K562 (cell line): ENCODE results near the gene PIGQ. TPM values are rescaled to one million over a fixed set of nuclear protein-coding genes. Genes with fewer than 3 reads are reported as not detected.

Experiments
- ARID3A ChIP-seq: IDR thresholded peaks from 2 replicates; pipeline ENCODE4 v1.6.1; 2012; ENCODE audit warnings: low read depth, low read length, improper control_type of control experiment, borderline replicate concordance
- CBX5 ChIP-seq: IDR thresholded peaks from 2 replicates; pipeline ENCODE4 v1.6.1; 2014; ENCODE audit warnings: low read depth, borderline replicate concordance
- EP300 ChIP-seq: IDR thresholded peaks from 2 replicates; pipeline ENCODE4 v1.6.1; 2012; ENCODE audit warnings: low read length, improper control_type of control experiment
- GABPB1 ChIP-seq: sonication (generic); formaldehyde crosslinking; IDR thresholded peaks from 2 replicates; pipeline ENCODE4 v1.8.0; 2022; ENCODE audit warnings: mild to moderate bottlenecking, missing genetic modification reagents
- MAFG ChIP-seq: fragments of 450-650 bp; conservative IDR thresholded peaks from 2 replicates; pipeline ENCODE4 v1.6.1; 2016; ENCODE audit warnings: missing genetic modification characterization, missing compliant biosample characterization
- MECOM ChIP-seq: fragments of 250-450 bp; sonication (Bioruptor Pico); IDR thresholded peaks from 2 replicates; pipeline ENCODE4 v1.8.0; 2022; ENCODE audit warnings: inconsistent platforms
- RAD51 ChIP-seq: fragments of 450-650 bp; IDR thresholded peaks from 2 replicates; pipeline ENCODE4 v1.7.1; 2016; ENCODE audit warnings: low read depth, mild to moderate bottlenecking, borderline replicate concordance
- RNF2 ChIP-seq: sonication (generic); IDR thresholded peaks from 2 replicates; pipeline ENCODE4 v1.6.1; 2016
- TFAP4 ChIP-seq: sonication (generic); formaldehyde crosslinking; IDR thresholded peaks from 2 replicates; pipeline ENCODE4 v1.8.0; 2022; ENCODE audit warnings: missing genetic modification reagents, mild to moderate bottlenecking, moderate library complexity, borderline replicate concordance
- THRA ChIP-seq: fragments of 450-650 bp; IDR thresholded peaks from 2 replicates; pipeline ENCODE4 v1.6.1; 2017; ENCODE audit warnings: mild to moderate bottlenecking, moderate library complexity
- ZBTB43 ChIP-seq: sonication (generic); formaldehyde crosslinking; IDR thresholded peaks from 2 replicates; pipeline ENCODE4 v1.8.0; 2023; ENCODE audit warnings: mild to moderate bottlenecking, missing genetic modification reagents
- ZC3H4 ChIP-seq: sonication (generic); formaldehyde crosslinking; IDR thresholded peaks from 2 replicates; pipeline ENCODE4 v1.9.0; 2021; ENCODE audit warnings: missing genetic modification reagents, borderline replicate concordance
- ZNF511 ChIP-seq: sonication (generic); formaldehyde crosslinking; IDR thresholded peaks from 2 replicates; pipeline ENCODE4 v1.8.0; 2022; ENCODE audit warnings: mild to moderate bottlenecking, missing genetic modification reagents
- ZNF561 ChIP-seq: fragments of 450-650 bp; formaldehyde crosslinking; conservative IDR thresholded peaks from 2 replicates; pipeline ENCODE4 v1.4.0; 2020; ENCODE audit warnings: mild to moderate bottlenecking, moderate library complexity
- polyA plus RNA-seq, 8 experiments: library from polyadenylated mRNA; depleted of rRNA in 4 of 8; stranded (reverse) in 5 of 8; unstranded in 3 of 8; fragments of >200 nt; fragmentation: Nextera tagmentation in 2 of 8; fragmentation: Illumina TruSeq in 1 of 8; extraction: Ambion mirVana in 2 of 8; extraction: Trizol in 1 of 8; gene quantifications; 2 replicates each; pipeline versions ENCODE4 v1.2.1 to v1.2.3, GENCODE V29; 2011 to 2014; ENCODE audit warnings: inconsistent platforms in 1 of 8, missing spikeins in 1 of 8
- total RNA-seq, 7 experiments: library from RNA; depleted of rRNA in 6 of 7; stranded (reverse); fragments of >200 nt in 6 of 7; fragmentation: Illumina TruSeq in 2 of 7; extraction: Trizol in 2 of 7; gene quantifications; 2 replicates each; pipeline versions ENCODE4 v1.2.1 to v1.2.3, GENCODE V29; 2011 to 2021; ENCODE audit warnings: low replicate concordance in 1 of 7

Gene PIGQ
- total and polyA plus RNA-seq, 9 of the 15 experiments (the other 6 are each of a cell fraction or from before 2014, with no cell fraction given) = 0.20 to 49.6 (median 11.7) TPM

GRCh38 chr16:566475-567372 lies 3.0 kb upstream of the PIGQ start, which contains the start of gene NHLRC4 (continued):
- TF ChIP-seq ARID3A = no peak
- TF ChIP-seq TFAP4 (CRISPR knock-in tag) = peak; percentile 92; the same call in 1 of the 2 replicates
- TF ChIP-seq ZBTB43 = no peak
- no peak for TF ChIP-seq CBX5
- no peak for TF ChIP-seq ZC3H4 (CRISPR knock-in tag)
- TF ChIP-seq MECOM (CRISPR knock-in tag) = peak; percentile 96
- peak; percentile 66; the same call in 1 of the 2 replicates for TF ChIP-seq RNF2
- no peak for TF ChIP-seq MAFG (tag)
- TF ChIP-seq ZNF511 (CRISPR knock-in tag) = peak; percentile 19; the same call in 1 of the 2 replicates
- TF ChIP-seq GABPB1 (CRISPR knock-in tag) = peak; percentile 50
- peak; percentile 30; the same call in 1 of the 2 replicates for TF ChIP-seq EP300
- TF ChIP-seq THRA = no peak
- TF ChIP-seq ZNF561 (CRISPR knock-in tag) = no peak
- peak; percentile 55 for TF ChIP-seq RAD51
